Measurements from ENCODE around the gene CNOT11. TPM values are rescaled to one million over a fixed set of nuclear protein-coding genes. Genes with fewer than 3 reads are reported as not detected.

The CNOT11 gene
- total RNA-seq, 2 donors from 2014 or later, result 27.8 to 34.2 TPM

- H3K27me3 ChIP-seq (replicated peaks; ENCODE audit: insufficient read depth), result no peaks in the 10 kb centered on the region
- no peaks in the 10 kb centered on the region for H3K4me1 ChIP-seq (ENCODE audit: control insufficient read depth in 1 of 2, low read depth in 2 of 2)
- DNase-seq (ENCODE audit: low spot score) (no peak), ATAC-seq (ENCODE audit: insufficient number of reproducible peaks, low FRiP score, low read depth) (no peak)
- no peak for TF ChIP-seq CTCF (IDR thresholded peaks at IDR 0.05)
- peaks cover 26% of the 10 kb centered on the region for H3K36me3 ChIP-seq
- no peaks in the 10 kb centered on the region for H3K9me3 ChIP-seq
- H3K4me3 ChIP-seq, result no peak overlapping the region
- no peak overlapping the region for H3K27ac ChIP-seq
These were observed 15.3 kb downstream of the CNOT11 start for GRCh38 chr2:101267671-101268656.

- H3K4me1 ChIP-seq (ENCODE audit: control insufficient read depth in 1 of 2, low read depth in 2 of 2), result no peaks in the 10 kb centered on the region
- no peak for DNase-seq (ENCODE audit: low spot score)
- peaks cover 26% of the 10 kb centered on the region for H3K36me3 ChIP-seq
- H3K4me3 ChIP-seq, result no peak overlapping the region
- no peaks in the 10 kb centered on the region for H3K27me3 ChIP-seq (replicated peaks; ENCODE audit: insufficient read depth)
- H3K9me3 ChIP-seq, result no peaks in the 10 kb centered on the region
- TF ChIP-seq CTCF (IDR thresholded peaks at IDR 0.05), result no peak
- no peak for ATAC-seq (ENCODE audit: insufficient number of reproducible peaks, low FRiP score, low read depth)
- H3K27ac ChIP-seq, result no peak overlapping the region
These were observed 18.1 kb downstream of the CNOT11 start for GRCh38 chr2:101270700-101271259.

GRCh38 chr2:101272045-101272784 lies 19.5 kb downstream of the CNOT11 start:
- Histone ChIP-seq H3K4me1 (ENCODE audit: control insufficient read depth in 1 of 2, low read depth in 2 of 2) (no peaks in the 10 kb centered on the region), H3K9me3 (no peaks in the 10 kb centered on the region), H3K4me3 (no peak overlapping the region), H3K27ac (no peak overlapping the region), H3K36me3 (peaks cover 26% of the 10 kb centered on the region), H3K27me3 (replicated peaks; ENCODE audit: insufficient read depth) (no peaks in the 10 kb centered on the region)
- DNase-seq (ENCODE audit: low spot score) (no peak), ATAC-seq (ENCODE audit: insufficient number of reproducible peaks, low FRiP score, low read depth) (no peak)
- no peak for TF ChIP-seq CTCF (IDR thresholded peaks at IDR 0.05)

- H3K36me3 ChIP-seq, result peaks cover 30% of the 10 kb centered on the region
- no peak for DNase-seq (ENCODE audit: low spot score)
- no peaks in the 10 kb centered on the region for H3K27me3 ChIP-seq (replicated peaks; ENCODE audit: insufficient read depth)
- TF ChIP-seq CTCF (IDR thresholded peaks at IDR 0.05), result no peak
- H3K9me3 ChIP-seq, result no peaks in the 10 kb centered on the region
- H3K27ac ChIP-seq, result no peak overlapping the region
- H3K4me3 ChIP-seq, result no peak overlapping the region
- ATAC-seq (ENCODE audit: insufficient number of reproducible peaks, low FRiP score, low read depth), result no peak
- H3K4me1 ChIP-seq (ENCODE audit: control insufficient read depth in 1 of 2, low read depth in 2 of 2), result no peaks in the 10 kb centered on the region
These were observed 20.4 kb downstream of the CNOT11 start for GRCh38 chr2:101273056-101273455.

GRCh38 chr2:101274142-101274541 lies 21.5 kb downstream of the CNOT11 start:
- ATAC-seq (ENCODE audit: insufficient number of reproducible peaks, low FRiP score, low read depth) (no peak), DNase-seq (ENCODE audit: low spot score) (no peak)
- H3K36me3 ChIP-seq, result peaks cover 34% of the 10 kb centered on the region
- H3K4me3 ChIP-seq, result no peak overlapping the region
- no peaks in the 10 kb centered on the region for H3K9me3 ChIP-seq
- H3K27ac ChIP-seq, result no peak overlapping the region
- H3K27me3 ChIP-seq (replicated peaks; ENCODE audit: insufficient read depth), result no peaks in the 10 kb centered on the region
- TF ChIP-seq CTCF (IDR thresholded peaks at IDR 0.05), result no peak
- peaks cover 0 to under 1% of the 10 kb centered on the region in 2 donors for H3K4me1 ChIP-seq (ENCODE audit: control insufficient read depth in 1 of 2, low read depth in 2 of 2)
